HG03196 (cell line): Measurements from ENCODE around the gene CAPRIN1.

Experiments
- ATAC-seq: cut with Tn5 transposase; IDR thresholded peaks from one replicate; pipeline ENCODE4 v1.9.1; 2021; ENCODE audit not compliant: unreplicated experiment

Gene CAPRIN1

GRCh38 chr11:34139346-34139745 is 87.8 kb downstream of the CAPRIN1 start:
- no peak for ATAC-seq

GRCh38 chr11:34140149-34140548 is 88.6 kb downstream of the CAPRIN1 start:
- no peak for ATAC-seq

GRCh38 chr11:34143048-34143447 is 91.5 kb downstream of the CAPRIN1 start:
- ATAC-seq = no peak

GRCh38 chr11:34145073-34145472 is 93.5 kb downstream of the CAPRIN1 start:
- no peak for ATAC-seq

- ATAC-seq = no peak
These were observed 94.4 kb downstream of the CAPRIN1 start for GRCh38 chr11:34145847-34146381.

- ATAC-seq = no peak
These were observed 94.9 kb downstream of the CAPRIN1 start for GRCh38 chr11:34146411-34146810.

- no peak for ATAC-seq
These were observed 95.3 kb downstream of the CAPRIN1 start for GRCh38 chr11:34146866-34147265.

- ATAC-seq = no peak
These were observed 96.0 kb downstream of the CAPRIN1 start for GRCh38 chr11:34147581-34147980.

- no peak for ATAC-seq
These were observed 97.1 kb downstream of the CAPRIN1 start for GRCh38 chr11:34148504-34149165.

- ATAC-seq = no peak
These were observed 97.7 kb downstream of the CAPRIN1 start for GRCh38 chr11:34149274-34149673.

GRCh38 chr11:34149786-34150185 is 98.3 kb downstream of the CAPRIN1 start:
- ATAC-seq = no peak

- ATAC-seq = no peak
These were observed 99.1 kb downstream of the CAPRIN1 start for GRCh38 chr11:34150494-34151151.
